RWPE2 (cell line): Measurements from ENCODE around the gene ITPA.

ENCODE experiments used
- ATAC-seq: fragments of 200-7000 bp; cut with Tn5 transposase; 3 replicates; pipeline ENCODE4 v1.9.1; 2021; ENCODE audit warnings: low read depth
- DNase-seq: peaks from one replicate; pipeline ENCODE4 v3.0.0-alpha.2; 2020; ENCODE audit warnings: low spot score
- H3K27ac ChIP-seq: fragments of 450-650 bp; 2 replicates; pipeline ENCODE4 v1.5.1; 2017; ENCODE audit warnings: mild to moderate bottlenecking; ENCODE audit not compliant: poor library complexity, severe bottlenecking
- H3K27me3 ChIP-seq: fragments of 250-450 bp; sonication (Bioruptor Pico); 2 replicates; pipeline ENCODE4 v1.5.1; 2021; ENCODE audit warnings: mild to moderate bottlenecking, moderate library complexity; ENCODE audit not compliant: insufficient read depth, poor library complexity, severe bottlenecking
- H3K36me3 ChIP-seq: fragments of 250-450 bp; sonication (Bioruptor Pico); 2 replicates; pipeline ENCODE4 v1.5.1; 2020; ENCODE audit warnings: low read depth, mild to moderate bottlenecking, moderate library complexity
- H3K4me1 ChIP-seq: fragments of 250-450 bp; sonication (Bioruptor Pico); 2 replicates; pipeline ENCODE4 v1.5.1; 2021; ENCODE audit warnings: mild to moderate bottlenecking, moderate library complexity; ENCODE audit not compliant: insufficient read depth, poor library complexity, severe bottlenecking
- H3K4me3 ChIP-seq: fragments of 250-450 bp; sonication (Bioruptor Pico); 2 replicates; pipeline ENCODE4 v1.5.1; 2021; ENCODE audit warnings: mild to moderate bottlenecking, moderate library complexity; ENCODE audit not compliant: severe bottlenecking
- H3K9me3 ChIP-seq: fragments of 250-450 bp; sonication (Bioruptor Pico); 2 replicates; pipeline ENCODE4 v1.5.1; 2021; ENCODE audit warnings: mild to moderate bottlenecking, moderate library complexity; ENCODE audit not compliant: severe bottlenecking
- CTCF ChIP-seq: fragments of 450-650 bp; IDR thresholded peaks from one replicate; pipeline ENCODE4 v1.5.1; 2017; ENCODE audit warnings: mild to moderate bottlenecking, moderate library complexity; ENCODE audit not compliant: poor library complexity, severe bottlenecking

ITPA gene

GRCh38 chr20:3250091-3250504 is 40.8 kb downstream of the ITPA start:
- ATAC-seq (no peak), DNase-seq (no peak)

GRCh38 chr20:3251806-3252205 is 42.5 kb downstream of the ITPA start:
- no peak for DNase-seq

More at GRCh38 chr20:3250091-3250504, 40.8 kb downstream of the ITPA start:
- no peak overlapping the region for H3K4me3 ChIP-seq
- no peak for TF ChIP-seq CTCF
- peaks cover 23% of the 10 kb centered on the region for H3K36me3 ChIP-seq
- no peaks in the 10 kb centered on the region for H3K4me1 ChIP-seq
- no peaks in the 10 kb centered on the region for H3K27me3 ChIP-seq
- no peaks in the 10 kb centered on the region for H3K9me3 ChIP-seq
- H3K27ac ChIP-seq, result no peak overlapping the region

GRCh38 chr20:3255728-3256127 is 46.4 kb downstream of the ITPA start:
- DNase-seq (no peak), ATAC-seq (no peak)
- Histone ChIP-seq H3K36me3 (peaks cover 40% of the 10 kb centered on the region), H3K4me3 (no peak overlapping the region), H3K27me3 (no peaks in the 10 kb centered on the region), H3K27ac (no peak overlapping the region), H3K4me1 (no peaks in the 10 kb centered on the region), H3K9me3 (no peaks in the 10 kb centered on the region)
- TF ChIP-seq CTCF, result no peak

More at GRCh38 chr20:3251806-3252205, 42.5 kb downstream of the ITPA start:
- H3K4me1 ChIP-seq, result no peaks in the 10 kb centered on the region
- H3K4me3 ChIP-seq, result no peak overlapping the region
- no peaks in the 10 kb centered on the region for H3K9me3 ChIP-seq
- H3K27ac ChIP-seq, result no peak overlapping the region
- no peaks in the 10 kb centered on the region for H3K27me3 ChIP-seq
- no peak for ATAC-seq
- no peak for TF ChIP-seq CTCF
- peaks cover 31% of the 10 kb centered on the region for H3K36me3 ChIP-seq

- no peak for TF ChIP-seq CTCF
- Histone ChIP-seq H3K4me3 (no peak overlapping the region), H3K4me1 (no peaks in the 10 kb centered on the region), H3K27me3 (no peaks in the 10 kb centered on the region), H3K9me3 (no peaks in the 10 kb centered on the region), H3K27ac (no peak overlapping the region), H3K36me3 (peaks cover 38% of the 10 kb centered on the region)
- DNase-seq (no peak), ATAC-seq (no peak)
Observed at GRCh38 chr20:3258429-3258828, 49.1 kb downstream of the ITPA start.

GRCh38 chr20:3262566-3262965 is 53.3 kb downstream of the ITPA start:
- TF ChIP-seq CTCF, result no peak
- Histone ChIP-seq H3K4me3 (no peak overlapping the region), H3K36me3 (peaks cover 35% of the 10 kb centered on the region), H3K27me3 (no peaks in the 10 kb centered on the region), H3K27ac (no peak overlapping the region), H3K4me1 (no peaks in the 10 kb centered on the region), H3K9me3 (no peaks in the 10 kb centered on the region)
- DNase-seq (no peak), ATAC-seq (no peak)
